Activated CD8-positive, alpha-beta T cell treated with anti-CD3 and anti-CD28 coated beads, Interleukin-2, amount 10 ng/mL, durations not matched to agents 7 days and 5 days (primary cell): ENCODE data around the gene SLC51A. TPM values are rescaled to one million over a fixed set of nuclear protein-coding genes. Genes with fewer than 3 reads are reported as not detected.
"Not testable (repeated sequence)": the region's sequence is repeated elsewhere in the genome, so short reads cannot be mapped to it uniquely, and the experiment has no call there.

Experiments used
- ATAC-seq: fragments of 150-1000 bp; cut with Tn5 transposase; one replicate; pipeline ENCODE4 v1.10.0; 2021; ENCODE audit warnings: moderate library complexity
- CTCF ChIA-PET: fragments of 350-600 bp; sonication (Branson Sonifier 250); formaldehyde crosslinking; loops from one replicate; lab custom pipeline; 2021; ENCODE audit warnings: antibody characterized with exemption; lab: Charles Lee
- POLR2A ChIA-PET: fragments of 350-600 bp; sonication (Branson Sonifier 250); formaldehyde crosslinking; loops from one replicate; lab custom pipeline; 2021; ENCODE audit warnings: antibody characterized with exemption; lab: Charles Lee
- DNase-seq: peaks from one replicate; pipeline ENCODE4 v3.0.0-alpha.2; 2020
- H3K27ac Mint-ChIP-seq: one replicate; pipeline ENCODE4 v1.8.0; 2021; ENCODE audit warnings: mild to moderate bottlenecking, mixed read lengths
- H3K27me3 Mint-ChIP-seq: one replicate; pipeline ENCODE4 v1.8.0; 2021; ENCODE audit warnings: low read depth, mixed read lengths
- H3K36me3 Mint-ChIP-seq: one replicate; pipeline ENCODE4 v1.8.0; 2021; ENCODE audit warnings: low read depth, mixed read lengths
- H3K4me1 Mint-ChIP-seq: one replicate; pipeline ENCODE4 v1.8.0; 2021; ENCODE audit warnings: low read depth, mixed read lengths
- H3K4me3 Mint-ChIP-seq: one replicate; pipeline ENCODE4 v1.8.0; 2021; ENCODE audit warnings: mild to moderate bottlenecking, mixed read lengths
- H3K9me3 Mint-ChIP-seq: one replicate; pipeline ENCODE4 v1.8.0; 2022; ENCODE audit warnings: mixed read lengths; ENCODE audit not compliant: insufficient read depth
- total RNA-seq, 2 experiments: library from RNA; stranded (reverse); gene quantifications; one replicate each; pipeline ENCODE4 v1.2.3, GENCODE V29; 2021

Gene SLC51A
- not detected for total RNA-seq

DNA sequence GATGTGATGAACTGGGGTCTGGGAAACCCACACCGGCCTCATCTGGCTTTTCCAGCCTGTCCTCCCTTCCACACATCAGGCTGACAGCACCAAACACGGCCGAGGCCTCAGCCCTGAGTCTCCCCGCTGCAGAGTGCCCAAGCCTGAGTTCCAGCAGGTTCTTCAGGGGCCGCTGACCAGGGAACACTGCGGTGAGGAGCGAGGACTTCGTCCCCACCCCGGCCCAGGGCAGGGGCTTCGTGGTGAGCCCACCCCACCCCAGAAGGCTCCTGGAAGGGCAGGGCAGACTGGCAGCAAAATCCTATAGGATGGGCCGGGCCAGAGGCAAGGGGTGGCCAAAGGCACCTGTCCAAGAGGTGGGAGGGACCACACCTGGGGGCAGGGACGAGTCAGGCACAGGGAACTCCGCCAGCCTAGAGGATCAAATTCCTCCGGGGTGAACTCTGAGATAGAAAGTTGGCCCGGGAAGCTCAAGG lies at the start of gene SLC51A:
TSS of gene SLC51A (plus strand) at position 446 of the 476 bp plus-strand sequence. CDS start 179 bp downstream, outside the sequence.
- Mint-ChIP-seq H3K9me3 (no peaks in the 10 kb centered on the region), H3K36me3 (no peaks in the 10 kb centered on the region), H3K4me1 (peaks cover 20% of the 10 kb centered on the region), H3K27me3 (no peaks in the 10 kb centered on the region), H3K27ac (no peak within 1 kb of the TSS), H3K4me3 (no peak within 1 kb of the TSS)
- CTCF ChIA-PET = no interaction called here
- no peak for ATAC-seq
- POLR2A ChIA-PET = no interaction called here
- no peak for DNase-seq

DNA sequence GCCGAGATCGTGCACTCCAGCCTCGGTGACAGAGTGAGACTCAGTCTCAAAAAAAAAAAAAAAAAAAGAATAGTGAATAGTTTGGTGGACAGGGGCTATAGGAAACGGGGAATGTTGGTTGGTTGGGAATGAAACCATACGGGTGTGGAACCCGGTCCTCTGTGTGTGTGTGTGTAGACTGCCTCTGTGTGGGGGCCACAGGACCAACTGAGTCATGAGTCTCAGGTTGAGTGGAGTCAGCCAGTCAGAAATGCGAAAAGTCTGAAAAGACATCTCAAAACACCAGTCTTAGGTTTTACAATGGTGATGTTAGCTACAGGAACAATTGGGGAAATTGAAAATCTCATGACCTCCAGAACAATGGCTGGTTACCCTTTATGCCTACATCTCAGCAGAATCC lies 49.6 kb upstream of the SLC51A start:
- ATAC-seq (no peak), DNase-seq (no peak)
- Mint-ChIP-seq H3K4me3 (no peak overlapping the region), H3K27me3 (no peaks in the 10 kb centered on the region), H3K4me1 (peaks cover 5% of the 10 kb centered on the region), H3K36me3 (no peaks in the 10 kb centered on the region), H3K27ac (no peak overlapping the region), H3K9me3 (no peaks in the 10 kb centered on the region)
- CTCF ChIA-PET = interaction anchor here (1.4 kb wide), 1 partner anchor 10 kb away, joined by 3 read pairs; no protein-coding TSS in a partner anchor
- POLR2A ChIA-PET = no interaction called here

DNA sequence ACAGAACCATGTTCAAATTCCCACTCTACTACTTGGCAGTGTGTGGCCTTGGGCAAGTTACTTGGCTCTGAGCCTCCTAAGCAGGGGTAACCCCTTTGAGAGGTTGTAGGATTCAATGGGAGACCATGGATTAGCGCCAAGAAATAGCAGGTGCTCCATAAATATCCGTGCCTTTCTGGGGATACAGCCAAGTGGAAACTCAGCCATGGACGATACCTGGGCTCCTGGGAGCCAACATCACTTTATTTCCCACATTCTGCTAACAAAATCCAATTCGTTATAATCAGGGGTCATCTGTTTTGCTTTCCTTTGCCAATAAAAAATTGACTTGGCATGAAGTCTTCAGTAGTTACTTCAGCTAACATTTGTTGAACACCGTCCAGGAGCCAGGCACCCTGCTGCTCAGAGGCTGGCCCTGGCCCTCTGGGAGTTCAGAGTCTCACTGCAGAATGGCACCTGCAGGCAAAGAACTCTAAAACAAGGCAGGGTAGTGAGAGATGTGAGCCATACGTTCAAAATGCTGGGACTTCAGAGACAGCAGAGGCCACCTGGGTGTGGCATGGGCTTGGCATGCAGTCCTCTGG lies 47.4 kb upstream of the SLC51A start:
- Mint-ChIP-seq H3K9me3 (no peaks in the 10 kb centered on the region), H3K27ac (peak overlapping the region; percentile 25), H3K4me1 (no peaks in the 10 kb centered on the region), H3K27me3 (no peaks in the 10 kb centered on the region), H3K4me3 (no peak overlapping the region), H3K36me3 (no peaks in the 10 kb centered on the region)
- ATAC-seq (no peak), DNase-seq (no peak)
- ChIA-PET POLR2A (no interaction called here), CTCF (no interaction called here)

DNA sequence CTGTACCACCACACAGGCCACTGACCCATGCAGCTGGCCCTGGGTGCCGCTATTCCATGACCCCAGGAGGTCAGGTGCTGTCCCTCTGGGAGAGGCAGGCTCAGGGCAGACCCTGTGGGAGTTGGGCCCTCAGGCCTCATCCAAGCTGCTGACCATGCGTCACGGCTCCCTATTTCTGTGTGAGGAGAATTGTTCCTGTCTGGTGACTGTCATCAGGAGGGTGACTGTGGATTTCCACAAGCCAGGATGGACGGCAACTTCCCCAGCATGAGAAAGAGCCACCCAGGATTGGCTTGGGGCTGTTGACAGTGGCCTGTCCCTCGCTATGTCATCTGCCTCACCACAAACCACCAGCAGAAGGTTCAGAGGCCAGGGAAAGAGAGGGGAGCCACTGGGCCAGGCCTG lies 46.5 kb upstream of the SLC51A start:
- H3K4me3 Mint-ChIP-seq = no peak overlapping the region
- DNase-seq (no peak), ATAC-seq (no peak)
- no peaks in the 10 kb centered on the region for H3K9me3 Mint-ChIP-seq
- POLR2A ChIA-PET = no interaction called here
- H3K4me1 Mint-ChIP-seq = no peaks in the 10 kb centered on the region
- CTCF ChIA-PET = no interaction called here
- no peaks in the 10 kb centered on the region for H3K36me3 Mint-ChIP-seq
- no peaks in the 10 kb centered on the region for H3K27me3 Mint-ChIP-seq
- H3K27ac Mint-ChIP-seq = no peak overlapping the region

DNA sequence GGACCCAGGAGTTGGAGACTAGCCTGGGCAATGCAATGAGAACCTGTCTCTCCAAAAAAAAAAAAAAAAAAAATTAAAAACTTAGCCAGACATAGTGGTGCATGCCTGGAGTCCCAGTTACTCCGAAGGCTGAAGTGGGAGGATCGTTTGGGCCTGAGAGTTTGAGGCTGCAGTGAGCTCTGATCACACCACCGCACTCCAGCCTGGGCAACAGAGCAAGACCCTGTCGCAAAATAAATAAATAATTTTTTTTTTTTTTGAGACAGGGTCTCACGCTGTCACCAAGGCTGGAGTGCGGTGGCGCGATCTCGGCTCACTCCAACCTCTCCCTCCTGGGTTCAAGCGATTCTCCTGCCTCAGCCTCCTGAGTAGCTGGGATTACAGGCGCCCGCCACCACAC lies 46.0 kb upstream of the SLC51A start:
- H3K27me3 Mint-ChIP-seq, H3K27ac Mint-ChIP-seq, H3K4me1 Mint-ChIP-seq, ATAC-seq, H3K4me3 Mint-ChIP-seq, DNase-seq, H3K9me3 Mint-ChIP-seq, H3K36me3 Mint-ChIP-seq: not testable (repeated sequence)
- ChIA-PET POLR2A (interaction anchor here (1.1 kb wide), 1 partner anchor 9 kb away, joined by 3 read pairs; no protein-coding TSS in a partner anchor), CTCF (interaction anchor here (1.4 kb wide), 1 partner anchor 96 kb away, joined by 4 read pairs; no protein-coding TSS in a partner anchor)

DNA sequence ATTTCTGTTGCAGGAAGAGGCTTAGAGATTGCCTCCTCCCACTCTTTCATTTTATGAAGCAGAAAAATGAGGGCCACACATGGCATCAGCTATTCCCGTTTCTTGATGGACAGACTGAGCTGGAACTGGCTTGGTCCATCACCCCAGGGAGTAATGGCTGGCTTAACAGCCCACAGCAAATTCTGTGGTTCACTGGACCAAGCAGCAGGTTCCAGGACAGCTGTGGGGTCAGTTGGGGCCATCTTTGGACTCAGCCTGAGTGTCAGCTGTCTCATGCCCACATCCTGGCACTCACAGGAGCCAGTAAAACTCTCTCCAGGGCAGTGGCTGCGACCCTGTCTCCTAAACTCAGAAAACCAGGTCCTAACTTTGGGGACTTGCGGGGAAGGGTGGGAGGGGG lies 41.7 kb upstream of the SLC51A start:
- ChIA-PET POLR2A (no interaction called here), CTCF (no interaction called here)
- Mint-ChIP-seq H3K27ac (no peak overlapping the region), H3K4me1 (peaks cover 15% of the 10 kb centered on the region), H3K4me3 (no peak overlapping the region), H3K27me3 (no peaks in the 10 kb centered on the region), H3K36me3 (peaks cover 1% of the 10 kb centered on the region), H3K9me3 (no peaks in the 10 kb centered on the region)
- DNase-seq (no peak), ATAC-seq (no peak)

DNA sequence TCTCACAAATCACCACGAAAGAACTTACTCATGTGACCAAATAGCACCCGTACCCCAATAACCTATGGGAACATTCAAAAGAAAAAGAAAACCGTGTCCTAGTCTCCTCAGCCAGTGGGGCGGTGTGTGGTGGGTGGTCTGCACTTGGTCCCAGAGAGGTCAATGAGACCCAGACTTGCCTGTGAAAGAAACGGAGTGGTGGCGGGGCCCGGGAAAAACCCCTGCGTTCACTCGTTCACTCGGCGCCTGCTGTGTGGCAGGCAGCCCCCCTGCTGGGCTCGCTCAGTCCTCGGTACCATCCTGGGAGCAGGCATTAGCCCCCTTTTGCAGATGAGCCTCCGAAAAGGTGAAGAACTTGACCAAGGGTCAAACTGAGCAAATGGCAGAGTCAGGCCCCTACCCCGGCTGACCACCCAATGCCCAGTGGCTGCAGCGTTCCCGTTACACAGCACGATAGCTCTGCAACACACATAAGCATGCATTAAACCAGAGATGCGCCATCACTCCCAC lies 41.2 kb upstream of the SLC51A start:
- ATAC-seq = no peak
- CTCF ChIA-PET = no interaction called here
- POLR2A ChIA-PET = no interaction called here

DNA sequence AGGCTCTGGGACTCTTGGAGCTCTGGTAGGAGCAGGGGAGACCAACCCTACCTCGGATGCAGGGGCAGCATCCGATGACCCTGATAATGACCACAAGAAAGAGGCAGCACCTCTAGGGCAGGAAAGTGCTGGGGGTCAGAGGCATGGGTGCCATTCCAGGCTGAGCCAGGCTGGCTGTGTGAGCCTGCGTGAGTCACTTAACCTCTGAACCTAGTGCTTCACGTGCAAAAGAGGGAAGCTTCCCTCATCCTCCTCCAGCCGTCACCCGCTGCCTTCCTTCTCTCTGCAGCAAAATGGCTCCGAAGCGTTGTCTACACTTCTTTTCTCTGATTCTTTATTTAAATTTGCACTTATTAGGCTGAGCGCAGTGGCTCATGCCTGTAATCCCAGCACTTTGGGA lies 40.6 kb upstream of the SLC51A start:
- Mint-ChIP-seq H3K27ac (no peak overlapping the region), H3K27me3 (no peaks in the 10 kb centered on the region), H3K9me3 (no peaks in the 10 kb centered on the region), H3K4me3 (no peak overlapping the region), H3K4me1 (peaks cover 25% of the 10 kb centered on the region), H3K36me3 (peaks cover 1% of the 10 kb centered on the region)
- CTCF ChIA-PET = no interaction called here
- POLR2A ChIA-PET = no interaction called here
- DNase-seq = no peak
- ATAC-seq = no peak

More for the DNA sequence above, 41.2 kb upstream of the SLC51A start:
- Mint-ChIP-seq H3K36me3 (peaks cover 1% of the 10 kb centered on the region), H3K27ac (no peak overlapping the region), H3K9me3 (no peaks in the 10 kb centered on the region), H3K27me3 (no peaks in the 10 kb centered on the region), H3K4me1 (peaks cover 20% of the 10 kb centered on the region), H3K4me3 (no peak overlapping the region)
- DNase-seq = no peak

DNA sequence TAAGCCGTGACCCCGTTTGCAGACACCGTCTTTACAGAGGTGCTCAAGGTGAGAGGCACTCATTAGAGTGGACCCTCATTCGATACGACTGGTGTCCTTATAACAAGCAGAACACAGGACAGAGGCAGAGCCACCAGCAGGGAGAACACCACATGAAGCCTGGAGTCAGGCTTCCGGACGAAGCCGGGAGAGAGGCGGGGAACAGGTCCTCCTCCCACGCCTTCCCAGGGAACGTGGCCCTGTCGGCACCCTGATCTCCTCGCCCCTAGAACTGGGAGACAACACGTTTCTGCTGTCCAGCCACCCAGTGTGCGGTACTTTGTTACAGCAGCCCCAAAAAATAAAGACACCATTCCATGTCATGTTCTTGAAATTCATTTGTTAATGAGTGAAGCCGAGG lies 38.8 kb upstream of the SLC51A start:
- Mint-ChIP-seq H3K27me3 (no peaks in the 10 kb centered on the region), H3K27ac (peak overlapping the region; percentile 81), H3K36me3 (peaks cover 1% of the 10 kb centered on the region), H3K4me1 (peaks cover 43% of the 10 kb centered on the region), H3K9me3 (no peaks in the 10 kb centered on the region), H3K4me3 (no peak overlapping the region)
- CTCF ChIA-PET = no interaction called here
- no peak for ATAC-seq
- POLR2A ChIA-PET = no interaction called here
- no peak for DNase-seq

DNA sequence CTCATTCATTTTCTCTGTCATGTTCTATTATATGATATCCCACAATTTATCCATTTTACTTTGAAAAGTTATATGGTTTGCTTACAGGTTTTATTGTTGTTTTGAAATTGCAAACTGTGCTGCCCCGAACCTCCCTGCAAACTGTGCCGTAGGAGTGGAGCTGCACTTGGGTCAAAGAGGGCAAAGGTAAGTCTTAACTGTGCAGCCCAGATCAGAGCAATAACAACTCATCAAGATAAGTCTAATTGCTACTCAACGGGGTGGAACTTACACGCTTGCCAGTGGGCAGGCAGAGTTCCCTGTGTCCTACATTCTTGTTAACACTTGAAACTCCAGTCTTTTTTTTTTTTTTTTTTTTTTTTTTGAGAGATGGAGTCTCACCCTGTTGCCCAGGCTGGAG lies 38.4 kb upstream of the SLC51A start:
- peaks cover 1% of the 10 kb centered on the region for H3K36me3 Mint-ChIP-seq
- no peaks in the 10 kb centered on the region for H3K27me3 Mint-ChIP-seq
- CTCF ChIA-PET = no interaction called here
- POLR2A ChIA-PET = no interaction called here
- no peak for ATAC-seq
- peaks cover 47% of the 10 kb centered on the region for H3K4me1 Mint-ChIP-seq
- H3K9me3 Mint-ChIP-seq = no peaks in the 10 kb centered on the region
- H3K27ac Mint-ChIP-seq = peak overlapping the region; percentile 81
- no peak for DNase-seq
- no peak overlapping the region for H3K4me3 Mint-ChIP-seq

DNA sequence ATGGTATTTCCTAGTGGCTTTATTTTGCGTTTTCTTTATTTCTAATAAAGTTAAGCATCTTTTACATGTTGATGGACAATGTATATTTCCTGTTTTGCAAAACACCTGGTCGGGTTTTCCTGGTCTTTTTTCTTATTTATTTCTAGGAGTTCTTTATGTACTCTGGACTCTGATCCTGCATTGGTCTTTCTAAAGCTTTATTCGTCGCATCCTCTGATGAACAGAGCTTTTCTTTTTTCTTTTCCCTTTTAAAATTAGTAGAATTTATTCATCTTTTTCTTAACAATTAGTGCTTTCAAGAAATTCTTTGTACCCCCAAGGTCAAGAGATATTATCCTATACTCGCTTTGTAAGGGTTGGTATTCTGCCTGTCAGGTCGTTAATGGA lies 37.3 kb upstream of the SLC51A start:
- DNase-seq (no peak), ATAC-seq (no peak)
- Mint-ChIP-seq H3K27me3 (no peaks in the 10 kb centered on the region), H3K27ac (peak overlapping the region; percentile 95), H3K36me3 (peaks cover 1% of the 10 kb centered on the region), H3K4me3 (peak overlapping the region; percentile 47), H3K9me3 (no peaks in the 10 kb centered on the region), H3K4me1 (peaks cover 57% of the 10 kb centered on the region)
- ChIA-PET CTCF (interaction anchor here (1.2 to 4.4 kb wide), 9 partner anchors 10 to 108 kb away, joined by 4 to 66 read pairs (median 8); no protein-coding TSS in a partner anchor), POLR2A (interaction anchor here (0.8 to 5.1 kb wide), 23 partner anchors 8 to 271 kb away, joined by 3 to 27 read pairs (median 5); no protein-coding TSS in a partner anchor)
